HL-60/S4 (cell line): ENCODE results near the gene VIPR2.
"Not testable (repeated sequence)": the region's sequence is repeated elsewhere in the genome, so short reads cannot be mapped to it uniquely, and the experiment has no call there.

Experiments used
- in situ Hi-C: fragments of 300-500 bp; cut with MboI; formaldehyde crosslinking; loops from 2 replicates; pipeline ENCODE4 v1.14.3; 2022; ENCODE audit warnings: low sequenced_read_pairs

The VIPR2 gene

DNA sequence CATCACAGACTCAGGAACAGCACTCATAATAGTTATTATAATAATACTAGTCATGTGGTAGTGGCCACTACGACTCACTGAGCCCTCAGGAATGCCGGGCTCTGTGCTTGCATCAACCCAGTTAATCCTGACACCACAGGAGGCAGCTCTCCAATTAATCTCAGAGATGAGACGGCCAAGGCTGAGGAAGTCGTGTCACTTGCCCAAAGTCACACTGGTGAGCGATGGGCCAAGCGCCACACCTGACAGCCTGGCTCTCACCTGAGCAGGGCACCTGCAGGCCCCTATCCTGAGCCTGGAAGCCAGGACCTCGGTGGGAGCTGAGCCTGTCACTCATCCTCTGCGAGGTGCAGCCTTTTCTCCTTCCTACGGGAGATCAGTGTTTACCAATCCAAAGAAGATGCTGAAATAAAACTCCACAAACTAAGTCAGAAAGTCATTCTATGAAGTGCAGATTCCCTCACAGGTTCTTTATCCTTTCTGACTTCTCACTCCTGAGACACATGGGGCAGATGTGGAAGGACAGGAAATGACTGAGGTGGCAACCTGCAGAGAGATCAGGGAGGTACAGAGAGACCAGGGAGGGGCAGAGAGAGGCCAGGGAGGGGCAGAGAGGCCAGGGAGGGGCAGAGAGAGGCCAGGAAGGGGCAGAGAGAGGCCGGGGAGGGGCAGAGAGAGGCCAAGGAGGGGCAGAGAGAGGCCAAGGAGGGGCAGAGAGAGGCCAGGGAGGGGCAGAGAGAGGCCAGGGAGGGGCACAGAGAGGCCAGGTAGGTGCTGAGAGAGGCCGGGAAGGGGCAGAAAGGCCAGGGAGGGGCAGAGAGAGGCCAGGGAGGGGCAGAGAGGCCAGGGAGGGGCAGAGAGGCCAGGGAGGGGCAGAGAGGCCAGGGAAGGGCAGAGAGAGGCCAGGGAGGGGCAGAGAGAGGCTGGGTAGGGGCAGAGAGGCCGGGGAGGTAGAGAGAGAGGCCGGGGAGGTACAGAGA lies 38.5 kb downstream of the VIPR2 start:
- in situ Hi-C loops, result no loop called here

GRCh38 chr7:159105066-159105780 lies 39.4 kb downstream of the VIPR2 start:
- in situ Hi-C loops, result no loop called here

GRCh38 chr7:159104188-159104920 lies 40.3 kb downstream of the VIPR2 start:
- in situ Hi-C loops, result no loop called here

DNA sequence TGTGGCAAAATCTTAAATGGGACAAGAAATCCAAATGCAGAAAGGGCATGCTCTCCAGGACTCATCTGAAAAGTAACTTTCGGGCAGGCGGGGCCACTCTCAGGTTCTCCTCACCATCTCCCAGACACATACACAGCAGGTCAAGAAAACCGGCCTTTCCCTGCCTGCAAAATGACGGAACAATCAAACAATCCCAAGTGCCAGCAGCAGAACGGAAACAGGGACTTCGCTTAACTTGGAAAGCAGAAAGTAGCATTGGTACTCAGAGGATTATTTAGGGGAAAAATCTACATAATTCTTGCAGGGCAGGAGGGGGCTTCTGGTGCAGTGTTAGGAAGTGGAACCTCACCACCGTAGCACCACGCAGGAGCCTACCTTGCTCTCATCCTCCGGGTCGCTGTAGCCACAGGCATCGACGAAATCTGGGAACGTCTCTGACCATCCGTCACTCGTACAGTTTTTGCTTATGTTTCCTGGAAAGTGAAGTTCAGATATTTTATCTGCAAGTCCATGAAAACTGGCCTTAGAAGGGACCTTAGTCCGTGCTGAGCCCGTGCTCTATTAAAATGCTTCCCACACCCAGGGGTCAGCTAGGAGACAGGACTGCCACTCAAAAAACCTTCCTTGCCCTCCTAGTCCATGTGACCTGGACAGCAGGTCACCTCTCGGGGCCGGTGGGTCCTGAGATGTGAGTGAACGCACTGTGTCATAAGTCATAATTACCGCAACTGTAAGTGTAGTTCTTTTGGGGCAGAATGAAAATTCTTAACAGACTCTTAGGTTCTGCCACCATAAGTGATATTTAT lies 41.1 kb downstream of the VIPR2 start:
- in situ Hi-C loops, result no loop called here

DNA sequence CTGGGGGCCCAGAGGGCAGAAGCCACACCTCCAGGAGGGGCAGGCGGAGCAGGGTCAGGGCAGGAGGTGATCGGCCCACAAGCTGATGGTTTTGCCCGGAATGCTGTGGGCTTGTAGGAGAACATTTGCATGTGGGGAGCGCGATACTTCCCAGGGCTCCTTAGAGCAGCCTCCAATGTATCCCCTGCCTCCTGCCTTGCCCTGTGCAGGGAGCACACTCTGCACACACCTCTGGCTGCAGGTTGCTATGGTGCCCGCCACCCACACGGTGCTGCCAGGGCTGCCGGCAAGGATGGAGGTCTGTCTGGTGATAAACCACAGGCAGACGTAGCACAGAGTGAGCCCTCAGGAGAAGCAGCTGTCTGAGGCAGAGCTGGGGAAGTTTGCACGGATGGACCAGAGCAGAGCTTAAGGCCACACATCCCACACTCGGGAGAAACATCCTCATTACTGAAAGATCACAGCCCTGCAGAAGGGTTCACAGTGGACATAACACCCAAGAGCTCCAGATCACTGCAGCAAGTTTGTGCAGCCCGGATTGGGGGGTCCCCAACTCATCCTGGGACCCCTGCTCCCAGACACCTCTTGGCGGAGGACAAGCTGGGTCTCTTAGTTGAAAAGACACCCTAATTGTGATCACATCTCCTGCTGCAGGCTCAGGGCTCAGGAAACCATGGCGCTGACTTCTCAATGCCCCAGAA lies 41.8 kb downstream of the VIPR2 start:
- in situ Hi-C loops, result no loop called here

DNA sequence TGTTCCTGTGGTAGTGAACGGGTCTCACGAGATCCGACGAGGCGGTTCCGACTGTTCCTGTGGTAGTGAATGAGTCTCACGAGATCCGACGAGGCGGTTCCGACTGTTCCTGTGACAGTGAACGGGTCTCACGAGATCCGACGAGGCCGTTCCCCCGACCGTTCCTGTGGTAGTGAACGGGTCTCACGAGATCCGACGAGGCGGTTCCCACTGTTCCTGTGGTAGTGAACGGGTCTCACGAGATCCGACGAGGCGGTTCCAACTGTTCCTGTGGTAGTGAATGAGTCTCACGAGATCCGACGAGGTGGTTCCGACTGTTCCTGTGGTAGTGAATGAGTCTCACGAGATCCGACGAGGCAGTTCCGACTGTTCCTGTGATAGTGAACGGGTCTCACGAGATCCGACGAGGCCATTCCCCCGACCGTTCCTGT lies 43.0 kb downstream of the VIPR2 start:
- in situ Hi-C loops, result not testable (repeated sequence)

GRCh38 chr7:159101083-159101395 lies 43.6 kb downstream of the VIPR2 start:
- in situ Hi-C loops, result not testable (repeated sequence)

DNA sequence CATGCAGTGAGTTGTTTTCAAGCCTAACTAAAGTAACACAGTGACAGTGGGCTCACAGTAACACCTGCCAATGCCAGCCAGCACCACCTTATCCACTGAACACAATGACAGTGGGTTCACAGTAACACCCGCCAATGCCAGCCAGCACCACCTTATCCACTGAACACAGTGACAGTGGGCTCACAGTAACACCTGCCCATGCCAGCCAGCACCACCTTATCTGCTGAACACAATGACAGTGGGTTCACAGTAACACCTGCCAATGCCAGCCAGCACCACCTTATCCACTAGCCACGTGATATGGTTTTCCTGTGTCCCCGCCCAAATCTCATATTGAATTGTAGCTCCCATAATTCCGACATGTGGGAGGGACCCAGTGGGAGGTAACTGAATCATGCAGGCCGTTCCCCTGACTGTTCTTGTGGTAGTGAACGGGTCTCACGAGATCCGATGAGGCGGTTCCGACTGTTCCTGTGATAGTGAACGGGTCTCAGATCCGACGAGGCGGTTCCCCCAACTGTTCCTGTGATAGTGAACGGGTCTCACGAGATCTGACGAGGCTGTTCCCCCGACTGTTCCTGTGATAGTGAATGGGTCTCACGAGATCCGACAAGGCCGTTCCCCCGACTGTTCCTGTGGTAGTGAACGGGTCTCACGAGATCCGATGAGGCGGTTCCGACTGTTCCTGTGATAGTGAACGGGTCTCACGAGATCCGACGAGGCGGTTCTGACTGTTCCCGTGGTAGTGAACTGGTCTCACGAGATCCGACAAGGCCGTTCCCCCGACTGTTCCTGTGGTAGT lies 44.2 kb downstream of the VIPR2 start:
- in situ Hi-C loops, result not testable (repeated sequence)

- in situ Hi-C loops, result no loop called here
Observed at GRCh38 chr7:159099711-159100231, 44.9 kb downstream of the VIPR2 start.

GRCh38 chr7:159098811-159099655 lies 45.6 kb downstream of the VIPR2 start:
- in situ Hi-C loops, result no loop called here

GRCh38 chr7:159098424-159098786 lies 46.3 kb downstream of the VIPR2 start:
- in situ Hi-C loops, result no loop called here

DNA sequence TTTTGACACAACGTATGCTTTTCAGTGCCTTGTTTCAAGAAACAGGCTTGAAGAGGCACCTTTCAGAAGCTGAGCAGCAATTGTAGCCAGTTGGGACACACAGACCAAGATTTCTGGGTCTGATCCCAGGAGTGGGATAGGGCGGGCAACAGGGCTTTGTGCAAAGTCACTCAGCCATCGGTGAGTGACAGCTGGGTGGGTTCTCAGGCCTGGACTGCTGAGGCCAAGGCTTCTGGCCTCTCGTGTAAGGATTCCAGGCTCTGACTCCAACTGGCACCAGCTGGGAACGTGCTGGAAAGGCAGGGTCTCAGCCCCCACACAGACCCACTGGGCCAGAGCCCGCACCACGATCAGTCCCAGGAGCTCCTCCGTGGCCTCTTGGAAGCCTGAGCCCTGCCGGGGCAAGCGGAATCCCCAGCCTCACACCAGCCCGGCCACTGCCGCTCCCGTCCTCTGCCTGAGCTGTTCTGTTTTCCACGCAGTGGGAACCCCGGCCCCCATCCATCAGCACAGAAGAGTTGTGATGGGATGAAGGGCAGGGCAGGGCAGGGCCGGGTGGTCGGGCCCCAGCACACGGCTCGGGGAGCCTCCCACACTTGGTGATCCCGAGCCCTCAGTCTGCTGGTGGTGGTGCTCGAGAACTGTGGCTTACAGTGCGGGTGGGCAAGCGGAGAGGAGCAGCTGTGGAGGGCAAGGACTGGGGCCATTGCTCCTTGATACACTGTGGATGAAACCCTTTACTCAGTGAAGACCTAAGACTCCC lies 46.8 kb downstream of the VIPR2 start:
- in situ Hi-C loops, result no loop called here

- in situ Hi-C loops, result no loop called here
Observed at GRCh38 chr7:159096736-159097581, 47.7 kb downstream of the VIPR2 start.

- in situ Hi-C loops, result no loop called here
Observed at GRCh38 chr7:159095979-159096411, 48.7 kb downstream of the VIPR2 start.

DNA sequence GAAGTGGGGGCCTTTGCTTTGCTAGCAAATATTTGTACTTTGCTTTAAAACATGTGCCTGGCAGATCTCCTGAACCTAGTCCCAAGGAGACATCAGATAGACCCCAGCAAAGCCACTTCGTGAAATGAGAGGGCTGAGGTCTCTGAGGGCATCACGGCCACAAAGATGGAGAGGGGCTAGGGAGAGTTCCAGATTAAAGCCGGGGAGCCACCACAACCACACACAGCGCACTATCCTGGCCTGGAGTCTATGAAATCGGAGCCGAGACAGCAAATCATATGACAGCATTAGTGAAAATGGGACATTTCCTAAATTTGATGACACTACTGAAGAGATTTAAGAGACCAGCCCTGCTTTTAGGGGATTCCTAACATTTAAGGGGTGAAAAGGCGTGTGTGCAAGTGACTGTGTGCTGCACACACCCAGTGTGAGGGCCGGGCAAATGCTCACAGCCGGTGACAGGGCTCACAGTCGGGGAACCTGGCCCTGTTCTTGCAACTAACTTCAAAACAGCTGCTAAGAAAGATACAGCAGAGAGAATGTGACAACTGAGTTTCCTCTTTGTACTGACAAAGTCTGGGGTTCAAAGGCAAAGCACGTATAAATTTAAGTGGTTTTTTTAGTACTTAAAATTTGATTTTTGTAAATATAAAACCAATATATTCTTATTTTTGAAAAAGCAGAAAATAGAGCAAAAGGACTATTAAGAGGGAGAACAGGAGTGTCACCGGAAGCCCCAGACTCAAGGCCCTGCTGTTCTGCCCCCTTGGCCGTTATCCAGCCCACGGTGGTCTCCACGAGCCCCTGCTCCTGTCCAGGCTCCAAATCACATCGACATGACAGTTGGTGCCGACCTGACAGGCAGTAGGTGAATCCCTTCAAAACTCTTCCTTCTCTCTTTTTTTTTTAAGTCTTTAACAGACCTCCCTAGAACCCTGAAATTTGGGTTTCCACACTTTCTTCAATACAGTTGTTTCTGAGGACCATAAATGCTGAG lies 49.5 kb downstream of the VIPR2 start:
- in situ Hi-C loops, result no loop called here
